Neural progenitor cell (in vitro differentiated cells): ENCODE measurements around the gene ANKRD30A. TPM values are rescaled to one million over a fixed set of nuclear protein-coding genes. Genes with fewer than 3 reads are reported as not detected.

ENCODE experiments used
- DNase-seq: peaks from one replicate; pipeline ENCODE4 v3.0.0-alpha.2; 2016; ENCODE audit warnings: low spot score
- H2AFZ ChIP-seq: fragments of 200-600 bp; sonication (generic); replicated peaks from 2 replicates; pipeline ENCODE4 v1.6.1; 2016; ENCODE audit warnings: antibody characterized with exemption
- H3F3A ChIP-seq: fragments of 200-600 bp; sonication (generic); 2 replicates; pipeline ENCODE4 v1.6.1; 2016; ENCODE audit warnings: antibody characterized with exemption, low read depth
- H3K27ac ChIP-seq: fragments of 200-600 bp; sonication (generic); 2 replicates; pipeline ENCODE4 v1.5.1; 2016; ENCODE audit warnings: mild to moderate bottlenecking
- H3K27me3 ChIP-seq: fragments of 200-600 bp; sonication (generic); 2 replicates; pipeline ENCODE4 v1.6.1; 2016; ENCODE audit warnings: mild to moderate bottlenecking, moderate library complexity
- H3K36me3 ChIP-seq: fragments of 200-600 bp; sonication (generic); 2 replicates; pipeline ENCODE4 v1.5.1; 2016
- H3K4me1 ChIP-seq: fragments of 200-600 bp; sonication (generic); 2 replicates; pipeline ENCODE4 v1.6.1; 2016; ENCODE audit warnings: mixed run types
- H3K4me2 ChIP-seq: fragments of 200-600 bp; sonication (generic); 2 replicates; pipeline ENCODE4 v1.6.1; 2016
- H3K4me3 ChIP-seq: fragments of 200-600 bp; sonication (generic); 2 replicates; pipeline ENCODE4 v1.5.1; 2016
- H3K79me2 ChIP-seq: fragments of 200-600 bp; sonication (generic); 2 replicates; pipeline ENCODE4 v1.6.1; 2016; ENCODE audit warnings: low read depth
- H3K9ac ChIP-seq: fragments of 200-600 bp; sonication (generic); 2 replicates; pipeline ENCODE4 v1.6.1; 2016
- H3K9me3 ChIP-seq: fragments of 200-600 bp; sonication (generic); 2 replicates; pipeline ENCODE4 v1.5.1; 2016; ENCODE audit warnings: low read depth
- H4K20me1 ChIP-seq: fragments of 200-600 bp; sonication (generic); 2 replicates; pipeline ENCODE4 v1.6.1; 2016; ENCODE audit warnings: low read depth
- H3K27ac Mint-ChIP-seq: 3 replicates; pipeline ENCODE4 v1.8.0; 2021; ENCODE audit warnings: mixed read lengths
- H3K27me3 Mint-ChIP-seq: 2 replicates; pipeline ENCODE4 v1.8.0; 2022; ENCODE audit warnings: low read depth, mild to moderate bottlenecking, inconsistent platforms, moderate library complexity, mixed read lengths; ENCODE audit not compliant: insufficient read depth
- H3K36me3 Mint-ChIP-seq: 3 replicates; pipeline ENCODE4 v1.8.0; 2021; ENCODE audit warnings: mixed read lengths
- H3K4me1 Mint-ChIP-seq: 3 replicates; pipeline ENCODE4 v1.8.0; 2021; ENCODE audit warnings: mixed read lengths
- H3K4me3 Mint-ChIP-seq: 3 replicates; pipeline ENCODE4 v1.8.0; 2021; ENCODE audit warnings: mild to moderate bottlenecking, moderate library complexity, mixed read lengths
- H3K9me3 Mint-ChIP-seq: 3 replicates; pipeline ENCODE4 v1.8.0; 2020; ENCODE audit warnings: mixed read lengths
- EZH2 ChIP-seq: fragments of 200-600 bp; sonication (generic); IDR thresholded peaks from 2 replicates; pipeline ENCODE4 v1.6.1; 2017; ENCODE audit warnings: antibody characterized with exemption, mild to moderate bottlenecking, moderate library complexity
- EZH2phosphoT487 ChIP-seq: fragments of 200-600 bp; sonication (generic); IDR thresholded peaks from 2 replicates; pipeline ENCODE4 v1.6.1; 2017; ENCODE audit warnings: antibody characterized with exemption
- total RNA-seq: library from RNA; depleted of rRNA; stranded (reverse); fragments of >200 nt; gene quantifications from 2 replicates; pipeline ENCODE4 v1.2.3, GENCODE V29; 2015; ENCODE audit warnings: low replicate concordance
- TF ChIP-seq, protein P1 (sequence below): fragments of 200-600 bp; sonication (generic); IDR thresholded peaks from 2 replicates; pipeline ENCODE4 v1.5.1; 2017; ENCODE audit warnings: antibody characterized with exemption, mild to moderate bottlenecking

The ANKRD30A gene
- total RNA-seq, 1 donor from 2014 or later, result not detected

DNA sequence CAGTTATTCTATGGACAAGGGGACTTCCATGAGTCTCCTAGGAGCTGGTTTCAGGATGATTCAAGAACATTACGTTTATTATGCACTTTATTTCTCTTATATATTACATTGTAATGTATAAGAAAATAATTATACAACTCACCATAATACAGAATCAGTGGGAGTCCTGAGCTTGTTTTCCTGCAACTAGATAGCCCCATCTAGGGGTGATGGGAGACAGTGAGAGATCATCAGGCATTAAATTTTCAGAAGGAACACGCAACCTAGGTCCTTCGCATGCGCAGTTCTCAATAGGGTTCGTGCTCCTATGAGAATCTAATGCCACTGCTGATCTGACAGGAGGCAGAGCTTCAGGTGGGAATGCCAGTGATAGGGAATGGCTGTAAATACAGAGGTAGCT is 137.9 kb downstream of the ANKRD30A start:
- no peaks in the 10 kb centered on the region for H4K20me1 ChIP-seq
- H3F3A ChIP-seq, result no peaks in the 10 kb centered on the region
- H3K27me3 ChIP-seq, result no peaks in the 10 kb centered on the region
- no peaks in the 10 kb centered on the region for H3K79me2 ChIP-seq
- no peak overlapping the region for H2AFZ ChIP-seq
- DNase-seq, result no peak
- Mint-ChIP-seq H3K4me1 (no peaks in the 10 kb centered on the region), H3K9me3 (peaks cover 24% of the 10 kb centered on the region), H3K27ac (no peak overlapping the region), H3K27me3 (no peaks in the 10 kb centered on the region), H3K36me3 (no peaks in the 10 kb centered on the region), H3K4me3 (no peak overlapping the region)
- no peak overlapping the region for H3K4me2 ChIP-seq
- no peaks in the 10 kb centered on the region for H3K36me3 ChIP-seq
- H3K27ac ChIP-seq, result no peak overlapping the region
- no peak for TF ChIP-seq EZH2
- no peak for TF ChIP-seq EZH2phosphoT487
- TF ChIP-seq, protein P1, sequence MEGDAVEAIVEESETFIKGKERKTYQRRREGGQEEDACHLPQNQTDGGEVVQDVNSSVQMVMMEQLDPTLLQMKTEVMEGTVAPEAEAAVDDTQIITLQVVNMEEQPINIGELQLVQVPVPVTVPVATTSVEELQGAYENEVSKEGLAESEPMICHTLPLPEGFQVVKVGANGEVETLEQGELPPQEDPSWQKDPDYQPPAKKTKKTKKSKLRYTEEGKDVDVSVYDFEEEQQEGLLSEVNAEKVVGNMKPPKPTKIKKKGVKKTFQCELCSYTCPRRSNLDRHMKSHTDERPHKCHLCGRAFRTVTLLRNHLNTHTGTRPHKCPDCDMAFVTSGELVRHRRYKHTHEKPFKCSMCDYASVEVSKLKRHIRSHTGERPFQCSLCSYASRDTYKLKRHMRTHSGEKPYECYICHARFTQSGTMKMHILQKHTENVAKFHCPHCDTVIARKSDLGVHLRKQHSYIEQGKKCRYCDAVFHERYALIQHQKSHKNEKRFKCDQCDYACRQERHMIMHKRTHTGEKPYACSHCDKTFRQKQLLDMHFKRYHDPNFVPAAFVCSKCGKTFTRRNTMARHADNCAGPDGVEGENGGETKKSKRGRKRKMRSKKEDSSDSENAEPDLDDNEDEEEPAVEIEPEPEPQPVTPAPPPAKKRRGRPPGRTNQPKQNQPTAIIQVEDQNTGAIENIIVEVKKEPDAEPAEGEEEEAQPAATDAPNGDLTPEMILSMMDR, result no peak
- H3K9me3 ChIP-seq, result peaks cover 28% of the 10 kb centered on the region
- no peak overlapping the region for H3K9ac ChIP-seq
- no peak overlapping the region for H3K4me3 ChIP-seq
- H3K4me1 ChIP-seq, result no peaks in the 10 kb centered on the region

DNA sequence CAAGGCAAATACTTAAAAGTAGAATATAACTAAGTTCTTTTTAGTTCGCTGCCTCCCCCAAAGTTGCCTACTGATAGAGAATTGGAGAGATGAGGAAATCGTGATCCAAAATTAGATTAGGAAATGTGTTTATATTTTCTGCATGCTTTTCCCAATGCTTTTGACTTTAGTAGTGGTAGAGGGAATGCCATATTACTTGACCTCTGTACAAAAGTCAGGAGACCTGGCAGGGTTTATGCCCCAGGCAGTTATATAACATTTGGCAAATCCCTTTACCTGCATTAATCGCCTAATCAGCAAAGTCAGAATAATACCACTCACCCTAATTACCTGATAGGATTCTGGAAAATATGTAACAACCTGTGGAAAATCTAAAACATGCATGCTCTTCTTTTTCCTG is 142.9 kb downstream of the ANKRD30A start:
- Histone ChIP-seq H3K4me2 (no peak overlapping the region), H4K20me1 (no peaks in the 10 kb centered on the region), H3K79me2 (no peaks in the 10 kb centered on the region), H2AFZ (no peak overlapping the region), H3K27me3 (no peaks in the 10 kb centered on the region), H3K9me3 (peaks cover 19% of the 10 kb centered on the region), H3K4me3 (no peak overlapping the region), H3K27ac (no peak overlapping the region), H3F3A (no peaks in the 10 kb centered on the region), H3K9ac (no peak overlapping the region), H3K4me1 (no peaks in the 10 kb centered on the region), H3K36me3 (no peaks in the 10 kb centered on the region)
- H3K4me1 Mint-ChIP-seq, result no peaks in the 10 kb centered on the region
- no peak overlapping the region for H3K4me3 Mint-ChIP-seq
- H3K9me3 Mint-ChIP-seq, result peaks cover 24% of the 10 kb centered on the region
- peaks cover 2% of the 10 kb centered on the region for H3K27me3 Mint-ChIP-seq
- no peak for DNase-seq
- TF ChIP-seq EZH2phosphoT487 (no peak), EZH2 (no peak)
- TF ChIP-seq, protein P1, result no peak
- no peak overlapping the region for H3K27ac Mint-ChIP-seq
- no peaks in the 10 kb centered on the region for H3K36me3 Mint-ChIP-seq

DNA sequence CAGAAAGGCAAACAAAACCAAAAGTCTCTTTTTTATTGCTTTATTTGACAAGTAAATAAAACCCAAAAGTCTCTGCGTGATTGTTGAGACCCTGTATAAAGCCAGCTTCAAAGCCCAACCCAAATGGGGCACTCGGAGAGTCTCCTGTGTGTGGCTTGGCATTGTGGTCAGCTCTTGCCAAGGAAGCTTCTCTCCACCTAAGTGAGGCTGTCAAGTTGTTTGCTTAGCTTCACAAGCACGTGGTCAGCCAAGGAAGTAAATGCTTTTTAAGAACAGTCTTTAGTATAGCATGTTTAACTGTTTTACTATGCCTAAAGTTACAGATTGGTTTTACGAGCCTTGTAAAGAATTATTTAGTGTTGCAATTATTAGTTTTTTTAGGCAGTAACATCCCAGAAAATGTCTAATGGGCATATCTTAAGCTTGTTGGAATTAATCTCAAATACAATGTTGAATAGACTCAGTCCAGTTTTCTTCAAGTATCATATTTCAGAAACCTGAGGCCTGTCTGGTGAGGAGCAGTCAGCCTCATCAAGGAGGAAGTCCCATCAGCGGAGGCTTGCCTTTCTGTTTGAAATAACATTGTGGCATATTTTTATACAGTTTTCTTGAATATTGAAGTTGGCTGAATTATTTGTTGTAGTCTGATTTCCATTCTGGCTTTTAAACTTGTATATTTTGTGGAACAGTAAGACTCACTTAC is 144.3 kb downstream of the ANKRD30A start:
- Mint-ChIP-seq H3K36me3 (no peaks in the 10 kb centered on the region), H3K9me3 (peaks cover 21% of the 10 kb centered on the region), H3K4me3 (no peak overlapping the region), H3K4me1 (no peaks in the 10 kb centered on the region), H3K27ac (no peak overlapping the region), H3K27me3 (peaks cover 2% of the 10 kb centered on the region)
- TF ChIP-seq EZH2phosphoT487 (no peak), EZH2 (no peak)
- TF ChIP-seq, protein P1, result no peak
- H3K36me3 ChIP-seq, result no peaks in the 10 kb centered on the region
- H3K4me2 ChIP-seq, result no peak overlapping the region
- H3K9ac ChIP-seq, result no peak overlapping the region
- peaks cover 11% of the 10 kb centered on the region for H3K9me3 ChIP-seq
- no peak overlapping the region for H3K27ac ChIP-seq
- H4K20me1 ChIP-seq, result no peaks in the 10 kb centered on the region
- no peak overlapping the region for H3K4me3 ChIP-seq
- H3K79me2 ChIP-seq, result no peaks in the 10 kb centered on the region
- no peaks in the 10 kb centered on the region for H3K27me3 ChIP-seq
- H2AFZ ChIP-seq, result no peak overlapping the region
- no peaks in the 10 kb centered on the region for H3K4me1 ChIP-seq
- no peaks in the 10 kb centered on the region for H3F3A ChIP-seq
- no peak for DNase-seq
